ENCODE results near the gene ITGA2.
A peak's percentile ranks its signal among the peaks of the same experiment; 100 is the strongest.

ITGA2 gene

GRCh38 chr5:53126521-53126920 lies 137.4 kb downstream of the ITGA2 start:
- peak; percentile 70 for DNase-seq (ENCODE audit: low read depth, low spot score)
- TF ChIP-seq CTCF (IDR thresholded peaks at IDR 0.05; ENCODE audit: low read depth, low read length): no peak
- in situ Hi-C loops (cut with HindIII; ENCODE audit: low sequenced_read_pairs): no loop called here
- no peak overlapping the region for H3K4me3 ChIP-seq (ENCODE audit: low read depth, low read length)

GRCh38 chr5:53127107-53127506 lies 138.0 kb downstream of the ITGA2 start:
- in situ Hi-C loops (cut with HindIII; ENCODE audit: low sequenced_read_pairs): no loop called here
- TF ChIP-seq CTCF (IDR thresholded peaks at IDR 0.05; ENCODE audit: low read depth, low read length): no peak
- H3K4me3 ChIP-seq (ENCODE audit: low read depth, low read length): no peak overlapping the region
- no peak for DNase-seq (ENCODE audit: low read depth, low spot score)

- in situ Hi-C loops (cut with HindIII; ENCODE audit: low sequenced_read_pairs): no loop called here
Measured at GRCh38 chr5:53128481-53128880, 139.3 kb downstream of the ITGA2 start.

GRCh38 chr5:53130266-53130665 lies 141.1 kb downstream of the ITGA2 start:
- TF ChIP-seq CTCF (IDR thresholded peaks at IDR 0.05; ENCODE audit: low read depth, low read length): no peak
- no peak for DNase-seq (ENCODE audit: low read depth, low spot score)
- H3K4me3 ChIP-seq (ENCODE audit: low read depth, low read length): no peak overlapping the region
- in situ Hi-C loops (cut with HindIII; ENCODE audit: low sequenced_read_pairs): no loop called here

More at GRCh38 chr5:53128481-53128880, 139.3 kb downstream of the ITGA2 start:
- H3K4me3 ChIP-seq (ENCODE audit: low read depth, low read length): no peak overlapping the region
- no peak for DNase-seq (ENCODE audit: low read depth, low spot score)
- no peak for TF ChIP-seq CTCF (IDR thresholded peaks at IDR 0.05; ENCODE audit: low read depth, low read length)

GRCh38 chr5:53133020-53133419 lies 143.9 kb downstream of the ITGA2 start:
- in situ Hi-C loops (cut with HindIII; ENCODE audit: low sequenced_read_pairs): no loop called here

More at GRCh38 chr5:53133020-53133419, 143.9 kb downstream of the ITGA2 start:
- no peak for DNase-seq (ENCODE audit: low read depth, low spot score)
- no peak overlapping the region for H3K4me3 ChIP-seq (ENCODE audit: low read depth, low read length)
- TF ChIP-seq CTCF (IDR thresholded peaks at IDR 0.05; ENCODE audit: low read depth, low read length): no peak
